HUES48 (cell line): ENCODE measurements around the gene CLBA1.

Experiments
- H3K27ac ChIP-seq: one replicate; pipeline ENCODE4 v1.7.0; 2013; ENCODE audit warnings: low read depth, low read length, inconsistent platforms
- H3K27me3 ChIP-seq: 2 replicates; pipeline ENCODE4 v1.6.1; 2013; ENCODE audit warnings: mild to moderate bottlenecking, low read length; ENCODE audit not compliant: control insufficient read depth, insufficient read depth
- H3K36me3 ChIP-seq: 2 replicates; pipeline ENCODE4 v1.6.1; 2013; ENCODE audit warnings: low read length; ENCODE audit not compliant: control insufficient read depth, insufficient read depth
- H3K4me1 ChIP-seq: 2 replicates; pipeline ENCODE4 v1.6.1; 2013; ENCODE audit warnings: mild to moderate bottlenecking, low read length; ENCODE audit not compliant: control insufficient read depth, insufficient read depth
- H3K4me3 ChIP-seq: 2 replicates; pipeline ENCODE4 v1.5.1; 2013; ENCODE audit warnings: mild to moderate bottlenecking, low read depth, low read length
- H3K9ac ChIP-seq: 2 replicates; pipeline ENCODE4 v1.6.1; 2013; ENCODE audit warnings: mild to moderate bottlenecking, low read depth, low read length, moderate library complexity
- H3K9me3 ChIP-seq: 2 replicates; pipeline ENCODE4 v1.6.1; 2013; ENCODE audit warnings: low read length; ENCODE audit not compliant: control insufficient read depth, insufficient read depth

The CLBA1 gene

DNA sequence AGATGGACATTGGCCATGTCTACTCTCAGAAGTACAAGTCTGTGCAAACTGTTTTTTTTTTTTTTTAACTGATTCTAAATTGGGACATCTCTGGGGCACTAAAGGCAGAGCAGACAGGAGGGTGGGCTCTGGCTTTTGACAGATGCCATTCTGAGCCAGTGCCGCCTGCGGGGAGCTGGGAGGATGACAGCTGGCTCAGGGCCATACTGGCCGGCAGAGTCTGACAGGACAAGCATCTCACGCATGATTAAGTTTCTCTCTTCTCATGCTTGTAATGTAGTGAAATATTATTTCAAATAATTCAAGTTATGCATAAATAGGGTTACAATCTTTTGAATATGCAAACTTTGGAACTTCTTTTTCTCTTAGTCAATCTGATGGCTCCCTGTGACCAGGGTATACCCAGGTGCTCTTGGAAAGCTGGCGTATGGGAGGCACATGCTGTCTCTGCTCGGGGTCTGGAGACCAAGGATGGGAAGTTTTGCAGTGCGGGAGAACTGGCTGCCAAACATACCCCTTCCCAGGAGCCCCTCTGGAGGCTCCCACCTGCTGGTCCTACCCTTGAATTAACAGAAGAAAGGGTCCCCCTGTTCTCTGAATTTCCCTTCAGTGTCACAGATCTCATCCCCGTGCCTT is 27.7 kb downstream of the CLBA1 start:
- no peaks in the 10 kb centered on the region for H3K9me3 ChIP-seq
- no peak overlapping the region for H3K4me3 ChIP-seq
- H3K9ac ChIP-seq: no peak overlapping the region
- no peak overlapping the region for H3K27ac ChIP-seq
- H3K4me1 ChIP-seq: peaks cover 34% of the 10 kb centered on the region
- H3K27me3 ChIP-seq: no peaks in the 10 kb centered on the region
- peaks cover 36% of the 10 kb centered on the region for H3K36me3 ChIP-seq

DNA sequence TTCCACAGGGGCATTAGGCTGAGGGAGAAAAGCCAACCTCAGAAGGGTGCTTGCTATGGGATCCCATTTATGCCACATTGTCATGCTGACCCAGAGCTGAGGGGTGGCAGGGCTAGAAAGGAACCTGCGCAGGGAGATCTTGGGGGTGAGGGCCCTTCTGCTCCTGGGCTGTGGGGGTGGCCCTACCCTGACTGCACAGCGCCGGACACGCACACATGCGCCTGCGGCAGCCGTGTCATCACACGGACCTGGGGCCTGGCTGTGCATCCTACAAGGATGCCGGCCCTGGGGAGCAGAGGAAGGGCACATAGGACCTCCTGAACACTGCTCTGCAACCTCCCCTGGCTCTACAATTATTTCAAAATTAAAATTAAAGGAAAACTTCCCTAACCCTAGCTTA is 28.4 kb downstream of the CLBA1 start:
- Histone ChIP-seq H3K36me3 (peaks cover 35% of the 10 kb centered on the region), H3K4me1 (peaks cover 38% of the 10 kb centered on the region), H3K27me3 (no peaks in the 10 kb centered on the region), H3K9me3 (no peaks in the 10 kb centered on the region), H3K9ac (no peak overlapping the region), H3K4me3 (no peak overlapping the region), H3K27ac (no peak overlapping the region)

DNA sequence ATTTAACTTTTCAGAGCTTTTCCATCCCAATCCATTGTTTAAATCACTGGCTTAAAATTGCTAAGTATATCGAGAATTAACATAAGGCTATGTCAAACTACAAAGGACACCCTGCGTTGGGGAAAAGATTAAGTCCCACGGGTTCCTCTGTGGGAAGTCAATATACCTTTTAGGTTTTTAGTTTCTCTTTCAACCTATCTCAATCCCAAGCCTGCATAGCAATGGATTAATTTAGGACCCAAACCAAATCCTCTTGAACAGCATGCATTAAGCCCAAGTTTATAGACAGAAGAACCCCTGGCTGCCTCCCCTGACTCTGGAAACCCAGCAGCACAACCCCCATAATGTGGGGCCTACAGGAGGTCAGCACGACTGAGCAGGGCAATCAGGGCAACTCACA is 29.0 kb downstream of the CLBA1 start:
- H3K36me3 ChIP-seq: peaks cover 30% of the 10 kb centered on the region
- peak overlapping the region; percentile 65 for H3K27ac ChIP-seq
- H3K4me3 ChIP-seq: no peak overlapping the region
- no peaks in the 10 kb centered on the region for H3K27me3 ChIP-seq
- H3K9ac ChIP-seq: no peak overlapping the region
- H3K9me3 ChIP-seq: no peaks in the 10 kb centered on the region
- H3K4me1 ChIP-seq: peaks cover 43% of the 10 kb centered on the region

DNA sequence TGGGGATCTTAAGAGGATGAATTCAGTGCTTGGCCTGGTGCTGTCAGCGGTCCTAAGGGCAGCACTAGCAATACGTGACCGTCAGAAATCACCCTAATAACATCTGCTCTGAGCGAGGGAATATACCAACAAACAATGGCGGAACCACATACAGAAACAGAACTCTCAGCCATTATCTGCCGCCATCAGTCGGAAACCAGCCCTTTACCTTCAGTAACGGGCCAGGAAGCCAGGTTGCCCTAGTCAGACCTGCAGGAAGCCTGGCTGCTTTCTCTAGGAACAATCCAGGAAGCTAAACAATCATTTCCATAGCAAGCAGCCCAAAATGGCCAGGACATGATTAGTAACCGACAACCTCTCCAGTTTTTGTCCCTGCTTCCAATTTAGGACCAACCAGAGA is 29.7 kb downstream of the CLBA1 start:
- no peak overlapping the region for H3K4me3 ChIP-seq
- peaks cover 43% of the 10 kb centered on the region for H3K4me1 ChIP-seq
- peaks cover 24% of the 10 kb centered on the region for H3K36me3 ChIP-seq
- no peaks in the 10 kb centered on the region for H3K27me3 ChIP-seq
- no peak overlapping the region for H3K9ac ChIP-seq
- no peaks in the 10 kb centered on the region for H3K9me3 ChIP-seq
- H3K27ac ChIP-seq: peak overlapping the region; percentile 65

DNA sequence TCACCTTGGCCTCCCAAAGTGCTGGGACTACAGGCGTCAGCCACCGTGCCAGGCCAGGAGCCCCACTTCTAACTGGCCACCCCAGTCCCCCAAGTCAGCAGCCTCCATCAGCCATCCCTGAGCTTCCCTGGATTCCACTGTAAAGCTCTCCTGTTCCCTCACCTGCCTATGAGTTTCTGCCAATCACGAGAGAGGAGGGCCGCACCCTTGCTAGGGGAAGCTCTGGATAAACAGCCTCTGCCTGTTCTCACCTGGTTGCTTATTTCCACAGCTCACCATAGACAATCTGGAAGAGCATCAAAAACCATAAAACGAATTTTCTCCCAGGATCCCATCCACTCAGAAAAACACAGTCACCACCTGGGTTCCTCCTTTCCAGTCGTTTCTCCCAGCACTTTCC is 30.3 kb downstream of the CLBA1 start:
- Histone ChIP-seq H3K9ac (no peak overlapping the region), H3K27ac (peak overlapping the region; percentile 65), H3K4me3 (no peak overlapping the region), H3K4me1 (peaks cover 43% of the 10 kb centered on the region), H3K36me3 (peaks cover 17% of the 10 kb centered on the region), H3K9me3 (no peaks in the 10 kb centered on the region), H3K27me3 (no peaks in the 10 kb centered on the region)

DNA sequence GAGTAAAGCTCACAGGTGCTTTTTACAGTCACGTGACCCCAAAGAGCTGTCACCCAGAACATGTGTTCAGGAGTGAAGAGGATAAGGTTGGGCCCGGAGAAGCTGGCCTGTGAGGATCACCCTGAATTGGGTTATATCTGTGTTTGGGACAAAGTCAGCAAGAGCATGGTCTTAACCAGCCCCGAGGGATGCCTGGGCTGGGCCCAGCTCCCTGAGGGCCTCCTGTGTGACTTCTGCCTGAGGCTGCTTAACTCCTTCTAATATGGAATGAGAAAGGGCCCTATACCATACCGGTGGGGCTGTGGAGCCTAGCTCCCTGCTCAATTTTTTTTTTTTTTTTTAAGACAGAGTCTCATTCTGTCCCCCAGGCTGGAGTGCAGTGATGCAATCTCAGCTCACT is 32.8 kb downstream of the CLBA1 start:
- H3K4me3 ChIP-seq: no peak overlapping the region
- H3K27me3 ChIP-seq: no peaks in the 10 kb centered on the region
- H3K27ac ChIP-seq: no peak overlapping the region
- H3K36me3 ChIP-seq: peaks cover 4% of the 10 kb centered on the region; the same call in 1 of the 2 replicates
- H3K4me1 ChIP-seq: peaks cover 43% of the 10 kb centered on the region
- H3K9ac ChIP-seq: no peak overlapping the region
- no peaks in the 10 kb centered on the region for H3K9me3 ChIP-seq

DNA sequence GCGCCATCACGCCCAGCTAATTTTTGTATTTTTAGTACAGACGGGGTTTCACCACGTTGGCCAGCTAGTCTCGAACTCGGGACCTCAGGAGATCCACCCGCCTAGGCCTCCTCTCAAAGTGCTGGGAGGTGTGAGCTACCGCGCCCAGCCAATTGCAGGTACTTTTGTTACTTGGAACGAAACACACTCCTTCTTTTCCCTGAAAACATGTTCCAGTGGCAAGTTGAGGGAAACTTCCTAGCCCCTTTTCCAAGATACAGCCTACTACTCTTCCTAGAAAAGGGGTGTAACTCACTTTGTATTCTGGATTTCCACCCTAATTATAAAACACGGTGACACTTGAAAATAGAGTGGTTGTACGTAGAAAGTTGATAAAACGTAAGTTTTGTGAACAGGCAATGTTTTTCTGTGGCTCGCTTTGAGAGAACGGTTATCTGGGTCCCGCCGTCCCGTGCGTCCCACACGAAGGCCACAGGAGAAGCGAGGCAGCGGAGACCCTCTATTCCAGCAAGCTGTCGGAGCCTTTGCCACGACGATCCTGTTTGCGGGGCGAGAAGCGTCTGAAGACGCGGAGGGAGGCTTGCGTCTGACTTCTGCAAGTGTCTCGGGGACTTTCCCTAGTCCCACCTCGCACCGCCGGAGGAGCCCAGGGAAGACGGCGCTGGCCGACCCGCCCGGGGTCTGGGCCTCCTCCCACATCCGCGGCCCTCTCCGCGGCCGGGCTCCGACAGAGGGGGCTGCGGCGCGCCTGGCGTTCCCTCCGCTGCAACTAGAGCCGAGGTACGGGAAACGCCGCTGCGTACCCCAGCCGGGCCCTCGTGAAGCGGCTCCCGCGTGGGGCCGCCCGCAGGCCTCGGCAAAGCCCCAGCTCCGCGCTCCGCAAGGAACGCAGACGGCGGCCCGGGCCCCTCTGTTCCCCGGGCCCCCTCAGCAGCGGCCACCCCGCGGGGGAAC is 34.5 kb downstream of the CLBA1 start:
- Histone ChIP-seq H3K36me3 (peaks cover 4% of the 10 kb centered on the region; the same call in 1 of the 2 replicates), H3K9ac (peak overlapping the region; percentile 88), H3K27ac (peak overlapping the region; percentile 94), H3K4me1 (peaks cover 27% of the 10 kb centered on the region), H3K9me3 (no peaks in the 10 kb centered on the region), H3K4me3 (peak overlapping the region; percentile 81), H3K27me3 (no peaks in the 10 kb centered on the region)

DNA sequence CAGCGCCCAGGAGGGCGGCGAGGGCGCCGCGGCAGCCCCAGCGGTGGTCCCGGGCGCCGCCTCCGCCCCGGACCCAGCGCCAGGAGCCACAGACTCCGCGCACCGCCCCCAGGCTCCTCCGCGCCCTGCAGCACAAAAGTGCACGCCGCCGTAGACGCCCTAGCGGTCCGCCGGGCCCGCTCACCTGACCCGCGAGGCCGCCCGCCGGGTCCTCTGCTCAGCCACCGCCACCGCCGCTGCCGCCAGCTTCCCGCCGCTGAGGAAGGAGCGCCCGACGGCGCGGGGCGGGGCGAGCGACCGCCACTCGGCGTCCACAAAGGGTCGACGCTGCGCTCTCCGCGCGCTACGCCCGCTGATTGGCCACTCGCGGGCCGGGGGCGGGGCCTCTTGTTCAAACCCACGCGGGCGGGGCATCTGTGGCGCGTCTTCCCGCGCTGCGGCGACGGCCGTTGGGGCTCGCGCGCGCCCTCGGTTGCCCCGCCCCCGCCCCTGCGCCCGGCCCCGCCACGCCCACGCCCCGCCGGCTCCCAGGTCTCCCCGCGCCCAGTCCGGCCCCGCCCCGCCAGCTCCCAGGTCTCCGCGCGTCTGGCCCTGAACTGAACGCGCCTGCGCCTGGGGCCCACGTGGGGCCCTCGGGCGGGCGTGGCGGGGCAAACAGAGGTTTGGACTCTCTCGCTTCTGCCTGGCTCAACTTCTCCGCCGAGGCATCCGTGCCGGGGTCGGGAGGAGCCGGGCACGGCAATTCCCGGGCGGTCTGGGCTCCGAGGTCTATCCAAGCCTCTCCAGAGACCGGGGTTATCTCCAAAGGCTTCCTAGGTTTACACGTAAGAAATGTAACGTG is 35.4 kb downstream of the CLBA1 start, which contains the start of gene CDCA4:
Gene CDCA4 (minus strand): TSS at position 269 of the 841 bp plus-strand sequence. CDS start 9,154 bp downstream, outside the sequence.
- H3K9me3 ChIP-seq: no peaks in the 10 kb centered on the region
- no peaks in the 10 kb centered on the region for H3K27me3 ChIP-seq
- H3K27ac ChIP-seq: peak within 1 kb of the TSS; percentile 94
- peak within 1 kb of the TSS; percentile 88 for H3K9ac ChIP-seq
- H3K4me1 ChIP-seq: peaks cover 18% of the 10 kb centered on the region
- H3K36me3 ChIP-seq: peaks cover 4% of the 10 kb centered on the region; the same call in 1 of the 2 replicates
- H3K4me3 ChIP-seq: peak within 1 kb of the TSS; percentile 99

DNA sequence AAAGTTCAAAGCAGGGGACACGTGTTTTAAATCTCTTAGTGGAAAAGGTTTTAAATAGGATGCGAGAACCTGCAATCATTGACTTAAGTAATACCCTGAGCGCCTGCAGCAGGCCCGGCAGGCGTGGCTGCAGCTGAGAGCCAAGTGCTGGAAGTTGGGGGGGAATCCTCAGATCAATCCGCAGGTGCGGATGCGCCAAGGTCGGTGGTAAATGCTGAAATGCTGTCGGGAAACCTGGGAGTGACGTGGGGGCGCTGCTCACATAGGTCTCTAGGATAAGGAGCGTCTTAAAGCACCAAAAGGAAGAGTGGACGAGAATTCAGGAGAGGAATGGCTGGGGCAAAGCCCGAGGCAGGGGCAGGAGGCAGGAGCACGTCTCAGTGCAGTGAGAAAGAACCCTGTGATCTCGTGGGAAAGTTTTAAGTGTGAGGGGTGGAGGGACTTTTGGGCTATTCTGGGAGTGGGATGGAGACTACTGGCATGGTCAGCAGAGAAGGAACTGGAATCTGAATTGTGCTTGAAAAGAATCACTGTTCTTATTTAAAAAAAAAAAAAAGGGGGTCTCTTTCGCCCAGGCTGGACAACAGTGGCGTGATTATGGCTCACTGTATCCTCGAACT is 36.2 kb downstream of the CLBA1 start:
- Histone ChIP-seq H3K36me3 (peaks cover 4% of the 10 kb centered on the region; the same call in 1 of the 2 replicates), H3K4me3 (peak overlapping the region; percentile 99), H3K27me3 (no peaks in the 10 kb centered on the region), H3K4me1 (peaks cover 11% of the 10 kb centered on the region), H3K9me3 (no peaks in the 10 kb centered on the region), H3K27ac (peak overlapping the region; percentile 93), H3K9ac (peak overlapping the region; percentile 85)

DNA sequence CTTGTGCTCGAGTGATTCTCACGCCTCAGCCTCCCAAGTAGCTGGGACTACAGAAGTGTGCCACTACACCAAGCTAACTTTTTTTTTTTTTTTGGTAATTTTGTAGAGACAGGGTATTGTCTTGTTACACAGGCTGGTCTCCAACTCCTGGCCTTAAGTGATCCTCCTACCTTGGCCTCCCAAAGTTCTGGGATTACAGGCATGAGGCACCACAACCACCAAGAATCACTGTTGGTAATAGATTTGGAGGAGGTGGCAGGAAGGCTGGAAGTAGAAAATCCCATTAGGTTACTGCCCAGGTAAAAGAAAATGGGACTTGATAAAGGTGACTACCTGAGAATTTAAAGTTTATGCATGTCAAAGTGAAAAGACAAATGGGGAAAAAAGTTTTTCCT is 36.7 kb downstream of the CLBA1 start:
- Histone ChIP-seq H3K27me3 (no peaks in the 10 kb centered on the region), H3K27ac (no peak overlapping the region), H3K4me3 (peak overlapping the region; percentile 99), H3K9ac (no peak overlapping the region), H3K36me3 (peaks cover 4% of the 10 kb centered on the region; the same call in 1 of the 2 replicates), H3K9me3 (no peaks in the 10 kb centered on the region), H3K4me1 (peaks cover 10% of the 10 kb centered on the region)
